Activated T-helper 1 cell treated with anti-CD3 and anti-CD28 coated beads, Interleukin-12 subunit alpha, Interleukin-12 subunit beta, Interleukin-2, Interleukin-4 antibody, amounts not matched to agents 30 ng/mL and 10 ng/mL and 1 ng/mL, durations not matched to agents 14 hours and 24 hours and 36 hours (primary cell): ENCODE results near the gene TTLL4. TPM values are rescaled to one million over a fixed set of nuclear protein-coding genes. Genes with fewer than 3 reads are reported as not detected.

Experiments
- DNase-seq: peaks from one replicate; pipeline ENCODE4 v3.0.0; 2021; ENCODE audit warnings: low spot score
- H3K27ac Mint-ChIP-seq: one replicate; pipeline ENCODE4 v1.8.0; 2021; ENCODE audit warnings: mild to moderate bottlenecking, mixed read lengths
- H3K27me3 Mint-ChIP-seq: one replicate; pipeline ENCODE4 v1.8.0; 2022; ENCODE audit warnings: mild to moderate bottlenecking, moderate library complexity, mixed read lengths; ENCODE audit not compliant: insufficient read depth
- H3K36me3 Mint-ChIP-seq: one replicate; pipeline ENCODE4 v1.8.0; 2021; ENCODE audit warnings: low read depth, mixed read lengths
- H3K4me1 Mint-ChIP-seq: one replicate; pipeline ENCODE4 v1.8.0; 2021; ENCODE audit warnings: low read depth, mixed read lengths
- H3K4me3 Mint-ChIP-seq: one replicate; pipeline ENCODE4 v1.8.0; 2021; ENCODE audit warnings: mild to moderate bottlenecking, moderate library complexity, mixed read lengths
- H3K9me3 Mint-ChIP-seq: one replicate; pipeline ENCODE4 v1.8.0; 2021; ENCODE audit warnings: mixed read lengths
- intact Hi-C: fragments of 100-400 bp; cut with micrococcal nuclease; formaldehyde crosslinking; loops from one replicate; pipeline ENCODE4 v1.15.1; 2024
- total RNA-seq: library from RNA; stranded (reverse); gene quantifications from 2 replicates; pipeline ENCODE4 v1.2.3, GENCODE V29; 2022

The TTLL4 gene
- total RNA-seq, 1 donor from 2014 or later: 78.3 TPM

GRCh38 chr2:218734190-218734975, 23.7 kb downstream of the TTLL4 start:
- peaks cover 33% of the 10 kb centered on the region for H3K36me3 Mint-ChIP-seq
- no peak for DNase-seq
- H3K4me1 Mint-ChIP-seq: peaks cover 35% of the 10 kb centered on the region
- H3K27me3 Mint-ChIP-seq: no peaks in the 10 kb centered on the region
- intact Hi-C loops: loop anchor here (1.0 kb wide), 1 partner anchor 10 kb away; no protein-coding TSS in a partner anchor
- H3K27ac Mint-ChIP-seq: peak overlapping the region; percentile 76
- H3K9me3 Mint-ChIP-seq: no peaks in the 10 kb centered on the region
- H3K4me3 Mint-ChIP-seq: no peak overlapping the region

- Mint-ChIP-seq H3K4me1 (peaks cover 31% of the 10 kb centered on the region), H3K9me3 (no peaks in the 10 kb centered on the region), H3K27ac (peak overlapping the region; percentile 14), H3K27me3 (no peaks in the 10 kb centered on the region), H3K36me3 (peaks cover 40% of the 10 kb centered on the region), H3K4me3 (no peak overlapping the region)
- intact Hi-C loops: no loop called here
- no peak for DNase-seq
Observed at GRCh38 chr2:218736531-218736930, 25.9 kb downstream of the TTLL4 start.

GRCh38 chr2:218743068-218743467, 32.4 kb downstream of the TTLL4 start:
- Mint-ChIP-seq H3K4me3 (no peak overlapping the region), H3K4me1 (peaks cover 30% of the 10 kb centered on the region), H3K36me3 (peaks cover 59% of the 10 kb centered on the region), H3K27ac (no peak overlapping the region), H3K27me3 (no peaks in the 10 kb centered on the region), H3K9me3 (no peaks in the 10 kb centered on the region)
- no peak for DNase-seq
- intact Hi-C loops: no loop called here

GRCh38 chr2:218744615-218745014, 34.0 kb downstream of the TTLL4 start:
- peak overlapping the region; percentile 21 for H3K4me3 Mint-ChIP-seq
- H3K27ac Mint-ChIP-seq: peak overlapping the region; percentile 80
- no peak for DNase-seq
- peaks cover 55% of the 10 kb centered on the region for H3K36me3 Mint-ChIP-seq
- peaks cover 30% of the 10 kb centered on the region for H3K4me1 Mint-ChIP-seq
- intact Hi-C loops: loop anchor here (1.0 kb wide), 2 partner anchors 10 to 33 kb away; no protein-coding TSS in a partner anchor
- no peaks in the 10 kb centered on the region for H3K27me3 Mint-ChIP-seq
- no peaks in the 10 kb centered on the region for H3K9me3 Mint-ChIP-seq

GRCh38 chr2:218745160-218745558, 34.5 kb downstream of the TTLL4 start:
- H3K4me3 Mint-ChIP-seq: no peak overlapping the region
- peaks cover 50% of the 10 kb centered on the region for H3K36me3 Mint-ChIP-seq
- DNase-seq: no peak
- H3K9me3 Mint-ChIP-seq: no peaks in the 10 kb centered on the region
- intact Hi-C loops: no loop called here
- no peaks in the 10 kb centered on the region for H3K27me3 Mint-ChIP-seq
- peak overlapping the region; percentile 59 for H3K27ac Mint-ChIP-seq
- peaks cover 30% of the 10 kb centered on the region for H3K4me1 Mint-ChIP-seq

GRCh38 chr2:218745559-218746469, 35.2 kb downstream of the TTLL4 start:
- DNase-seq: no peak
- peak overlapping the region; percentile 59 for H3K27ac Mint-ChIP-seq
- H3K27me3 Mint-ChIP-seq: no peaks in the 10 kb centered on the region
- intact Hi-C loops: no loop called here
- no peak overlapping the region for H3K4me3 Mint-ChIP-seq
- no peaks in the 10 kb centered on the region for H3K9me3 Mint-ChIP-seq
- peaks cover 50% of the 10 kb centered on the region for H3K36me3 Mint-ChIP-seq
- H3K4me1 Mint-ChIP-seq: peaks cover 30% of the 10 kb centered on the region

GRCh38 chr2:218746470-218746795, 35.8 kb downstream of the TTLL4 start:
- intact Hi-C loops: no loop called here
- no peaks in the 10 kb centered on the region for H3K9me3 Mint-ChIP-seq
- peaks cover 50% of the 10 kb centered on the region for H3K36me3 Mint-ChIP-seq
- H3K4me3 Mint-ChIP-seq: no peak overlapping the region
- peaks cover 30% of the 10 kb centered on the region for H3K4me1 Mint-ChIP-seq
- peak overlapping the region; percentile 14 for H3K27ac Mint-ChIP-seq
- no peak for DNase-seq
- no peaks in the 10 kb centered on the region for H3K27me3 Mint-ChIP-seq

- Mint-ChIP-seq H3K36me3 (peaks cover 50% of the 10 kb centered on the region), H3K4me1 (peaks cover 30% of the 10 kb centered on the region), H3K9me3 (no peaks in the 10 kb centered on the region), H3K4me3 (no peak overlapping the region), H3K27me3 (no peaks in the 10 kb centered on the region), H3K27ac (no peak overlapping the region)
- intact Hi-C loops: no loop called here
- DNase-seq: no peak
Observed at GRCh38 chr2:218746960-218747359, 36.3 kb downstream of the TTLL4 start.

GRCh38 chr2:218748741-218749441, 38.3 kb downstream of the TTLL4 start:
- Mint-ChIP-seq H3K27me3 (no peaks in the 10 kb centered on the region), H3K4me3 (no peak overlapping the region), H3K36me3 (peaks cover 57% of the 10 kb centered on the region), H3K9me3 (no peaks in the 10 kb centered on the region), H3K27ac (no peak overlapping the region), H3K4me1 (peaks cover 17% of the 10 kb centered on the region)
- intact Hi-C loops: no loop called here
- DNase-seq: no peak

- no peak overlapping the region for H3K27ac Mint-ChIP-seq
- no peak for DNase-seq
- no peak overlapping the region for H3K4me3 Mint-ChIP-seq
- intact Hi-C loops: no loop called here
- no peaks in the 10 kb centered on the region for H3K27me3 Mint-ChIP-seq
- no peaks in the 10 kb centered on the region for H3K4me1 Mint-ChIP-seq
- no peaks in the 10 kb centered on the region for H3K9me3 Mint-ChIP-seq
- peaks cover 25% of the 10 kb centered on the region for H3K36me3 Mint-ChIP-seq
Observed at GRCh38 chr2:218754201-218754600, 43.6 kb downstream of the TTLL4 start.

GRCh38 chr2:218754781-218755180, 44.1 kb downstream of the TTLL4 start:
- H3K27ac Mint-ChIP-seq: no peak overlapping the region
- DNase-seq: no peak
- peaks cover 23% of the 10 kb centered on the region for H3K36me3 Mint-ChIP-seq
- intact Hi-C loops: no loop called here
- no peaks in the 10 kb centered on the region for H3K27me3 Mint-ChIP-seq
- no peaks in the 10 kb centered on the region for H3K9me3 Mint-ChIP-seq
- H3K4me3 Mint-ChIP-seq: no peak overlapping the region
- no peaks in the 10 kb centered on the region for H3K4me1 Mint-ChIP-seq

GRCh38 chr2:218755198-218755566, 44.5 kb downstream of the TTLL4 start:
- H3K4me1 Mint-ChIP-seq: no peaks in the 10 kb centered on the region
- intact Hi-C loops: no loop called here

More at GRCh38 chr2:218755198-218755566, 44.5 kb downstream of the TTLL4 start:
- no peak for DNase-seq
- no peak overlapping the region for H3K27ac Mint-ChIP-seq
- H3K4me3 Mint-ChIP-seq: no peak overlapping the region
- no peaks in the 10 kb centered on the region for H3K9me3 Mint-ChIP-seq
- no peaks in the 10 kb centered on the region for H3K27me3 Mint-ChIP-seq
- peaks cover 23% of the 10 kb centered on the region for H3K36me3 Mint-ChIP-seq
